Memory B cell (primary cell): ENCODE data around the gene MDK.
"Not testable (repeated sequence)": the region's sequence is repeated elsewhere in the genome, so short reads cannot be mapped to it uniquely, and the experiment has no call there.

Source experiments
- ATAC-seq: fragments of 150-1000 bp; cut with Tn5 transposase; 2 replicates; pipeline ENCODE4 v1.10.0; 2021; ENCODE audit warnings: low read depth, mild to moderate bottlenecking, moderate library complexity
- DNase-seq, 2 donors: peaks; one replicate each; pipeline ENCODE4 v3.0.0; 2022; ENCODE audit warnings: low spot score in 2 of 2
- H3K27ac Mint-ChIP-seq: one replicate; pipeline ENCODE4 v1.8.0; 2022; ENCODE audit warnings: mild to moderate bottlenecking, moderate library complexity, mixed read lengths
- H3K27me3 Mint-ChIP-seq: one replicate; pipeline ENCODE4 v1.8.0; 2022; ENCODE audit warnings: mixed read lengths
- H3K36me3 Mint-ChIP-seq: one replicate; pipeline ENCODE4 v1.8.0; 2022; ENCODE audit warnings: mild to moderate bottlenecking, mixed read lengths
- H3K4me1 Mint-ChIP-seq: one replicate; pipeline ENCODE4 v1.8.0; 2022; ENCODE audit warnings: mixed read lengths
- H3K4me3 Mint-ChIP-seq: one replicate; pipeline ENCODE4 v1.8.0; 2022; ENCODE audit warnings: mild to moderate bottlenecking, moderate library complexity, mixed read lengths
- H3K9me3 Mint-ChIP-seq: one replicate; pipeline ENCODE4 v1.8.0; 2022; ENCODE audit warnings: mixed read lengths

The MDK gene

GRCh38 chr11:46367916-46368267, 13.6 kb upstream of the MDK start:
- ATAC-seq (no peak), DNase-seq (no peak)
- H3K4me3 Mint-ChIP-seq = no peak overlapping the region
- H3K4me1 Mint-ChIP-seq = peaks cover 6% of the 10 kb centered on the region
- no peaks in the 10 kb centered on the region for H3K27me3 Mint-ChIP-seq
- H3K9me3 Mint-ChIP-seq = no peaks in the 10 kb centered on the region
- H3K36me3 Mint-ChIP-seq = peaks cover 3% of the 10 kb centered on the region
- no peak overlapping the region for H3K27ac Mint-ChIP-seq

GRCh38 chr11:46369458-46370152, 11.9 kb upstream of the MDK start:
- H3K27ac Mint-ChIP-seq = no peak overlapping the region
- H3K4me1 Mint-ChIP-seq = peaks cover 2% of the 10 kb centered on the region
- peaks cover 3% of the 10 kb centered on the region for H3K36me3 Mint-ChIP-seq
- no peaks in the 10 kb centered on the region for H3K27me3 Mint-ChIP-seq
- DNase-seq (no peak), ATAC-seq (peak; percentile 76)
- no peaks in the 10 kb centered on the region for H3K9me3 Mint-ChIP-seq
- no peak overlapping the region for H3K4me3 Mint-ChIP-seq

GRCh38 chr11:46370253-46370652, 11.2 kb upstream of the MDK start:
- ATAC-seq (no peak), DNase-seq (no peak)
- Mint-ChIP-seq H3K9me3 (no peaks in the 10 kb centered on the region), H3K4me1 (peaks cover 2% of the 10 kb centered on the region), H3K36me3 (peaks cover 7% of the 10 kb centered on the region), H3K27me3 (no peaks in the 10 kb centered on the region), H3K27ac (no peak overlapping the region), H3K4me3 (no peak overlapping the region)

GRCh38 chr11:46371262-46371661, 10.2 kb upstream of the MDK start:
- not testable (repeated sequence) for H3K27ac Mint-ChIP-seq, H3K36me3 Mint-ChIP-seq, DNase-seq, H3K9me3 Mint-ChIP-seq, H3K4me3 Mint-ChIP-seq, H3K4me1 Mint-ChIP-seq, H3K27me3 Mint-ChIP-seq, ATAC-seq

- ATAC-seq = no peak
- peaks cover 2% of the 10 kb centered on the region for H3K4me1 Mint-ChIP-seq
- peaks cover 12% of the 10 kb centered on the region for H3K36me3 Mint-ChIP-seq
- no peaks in the 10 kb centered on the region for H3K9me3 Mint-ChIP-seq
- H3K27ac Mint-ChIP-seq = no peak overlapping the region
- DNase-seq = no peak
- H3K27me3 Mint-ChIP-seq = no peaks in the 10 kb centered on the region
- H3K4me3 Mint-ChIP-seq = no peak overlapping the region
Measured at GRCh38 chr11:46372086-46372485, 9.4 kb upstream of the MDK start.

- ATAC-seq, H3K27me3 Mint-ChIP-seq, H3K27ac Mint-ChIP-seq, H3K4me1 Mint-ChIP-seq, DNase-seq, H3K9me3 Mint-ChIP-seq, H3K4me3 Mint-ChIP-seq: not testable (repeated sequence)
- peaks cover 16% of the 10 kb centered on the region for H3K36me3 Mint-ChIP-seq
Measured at GRCh38 chr11:46372501-46372900, 9.0 kb upstream of the MDK start.

GRCh38 chr11:46373787-46374740, 7.4 kb upstream of the MDK start:
- H3K4me3 Mint-ChIP-seq = no peak overlapping the region
- no peak overlapping the region for H3K27ac Mint-ChIP-seq
- H3K27me3 Mint-ChIP-seq = no peaks in the 10 kb centered on the region
- peaks cover 20% of the 10 kb centered on the region for H3K36me3 Mint-ChIP-seq
- no peaks in the 10 kb centered on the region for H3K4me1 Mint-ChIP-seq
- DNase-seq (no peak), ATAC-seq (no peak)
- H3K9me3 Mint-ChIP-seq = no peaks in the 10 kb centered on the region

- DNase-seq (no peak), ATAC-seq (no peak)
- H3K27me3 Mint-ChIP-seq = no peaks in the 10 kb centered on the region
- H3K27ac Mint-ChIP-seq = no peak overlapping the region
- no peak overlapping the region for H3K4me3 Mint-ChIP-seq
- peaks cover 20% of the 10 kb centered on the region for H3K36me3 Mint-ChIP-seq
- H3K4me1 Mint-ChIP-seq = no peaks in the 10 kb centered on the region
- no peaks in the 10 kb centered on the region for H3K9me3 Mint-ChIP-seq
Measured at GRCh38 chr11:46374815-46375214, 6.7 kb upstream of the MDK start.

- no peaks in the 10 kb centered on the region for H3K27me3 Mint-ChIP-seq
- ATAC-seq (no peak), DNase-seq (no peak)
- no peak overlapping the region for H3K4me3 Mint-ChIP-seq
- H3K36me3 Mint-ChIP-seq = peaks cover 20% of the 10 kb centered on the region
- peaks cover 2% of the 10 kb centered on the region for H3K4me1 Mint-ChIP-seq
- H3K9me3 Mint-ChIP-seq = no peaks in the 10 kb centered on the region
- no peak overlapping the region for H3K27ac Mint-ChIP-seq
Measured at GRCh38 chr11:46375392-46376101, 5.9 kb upstream of the MDK start.

- Mint-ChIP-seq H3K36me3 (peaks cover 20% of the 10 kb centered on the region), H3K27ac (no peak overlapping the region), H3K9me3 (no peaks in the 10 kb centered on the region), H3K27me3 (no peaks in the 10 kb centered on the region), H3K4me3 (no peak overlapping the region), H3K4me1 (peaks cover 2% of the 10 kb centered on the region)
- DNase-seq (no peak), ATAC-seq (no peak)
Measured at GRCh38 chr11:46376258-46377050, 5.0 kb upstream of the MDK start.

- peaks cover 7% of the 10 kb centered on the region for H3K4me1 Mint-ChIP-seq
- no peaks in the 10 kb centered on the region for H3K27me3 Mint-ChIP-seq
- DNase-seq (no peak), ATAC-seq (no peak)
- H3K9me3 Mint-ChIP-seq = no peaks in the 10 kb centered on the region
- H3K27ac Mint-ChIP-seq = no peak overlapping the region
- peaks cover 19% of the 10 kb centered on the region for H3K36me3 Mint-ChIP-seq
- H3K4me3 Mint-ChIP-seq = no peak overlapping the region
Measured at GRCh38 chr11:46377290-46377689, 4.2 kb upstream of the MDK start.

- Mint-ChIP-seq H3K4me3 (no peak overlapping the region), H3K27ac (no peak overlapping the region), H3K4me1 (peaks cover 7% of the 10 kb centered on the region), H3K36me3 (peaks cover 17% of the 10 kb centered on the region), H3K27me3 (no peaks in the 10 kb centered on the region), H3K9me3 (no peaks in the 10 kb centered on the region)
- no peak for DNase-seq
- no peak for ATAC-seq
Measured at GRCh38 chr11:46377831-46378230, 3.6 kb upstream of the MDK start.

GRCh38 chr11:46378296-46378695, 3.2 kb upstream of the MDK start:
- Mint-ChIP-seq H3K4me3 (no peak overlapping the region), H3K9me3 (no peaks in the 10 kb centered on the region)

More at GRCh38 chr11:46378296-46378695, 3.2 kb upstream of the MDK start:
- DNase-seq = no peak
- Mint-ChIP-seq H3K4me1 (peaks cover 7% of the 10 kb centered on the region), H3K36me3 (peaks cover 17% of the 10 kb centered on the region), H3K27ac (no peak overlapping the region), H3K27me3 (no peaks in the 10 kb centered on the region)
- ATAC-seq = no peak
